Esophagus squamous epithelium (tissue), 4 donors: ENCODE measurements around the gene TRIM37.

Source experiments
- CTCF ChIP-seq, 6 experiments: fragments of 450-650 bp in 4 of 6; fragments of 200-600 bp in 2 of 6; sonication (generic) in 2 of 6; IDR thresholded peaks; one replicate each; pipeline ENCODE4 v1.5.1; 2016 to 2019; ENCODE audit warnings: antibody characterized with exemption in 6 of 6, mild to moderate bottlenecking in 4 of 6, moderate library complexity in 4 of 6
- POLR2A ChIP-seq, 4 donors: fragments of 450-650 bp; IDR thresholded peaks; one replicate each; pipeline ENCODE4 v1.6.1; 2017; ENCODE audit warnings: antibody characterized with exemption in 4 of 4, mild to moderate bottlenecking in 4 of 4, moderate library complexity in 3 of 4

DNA sequence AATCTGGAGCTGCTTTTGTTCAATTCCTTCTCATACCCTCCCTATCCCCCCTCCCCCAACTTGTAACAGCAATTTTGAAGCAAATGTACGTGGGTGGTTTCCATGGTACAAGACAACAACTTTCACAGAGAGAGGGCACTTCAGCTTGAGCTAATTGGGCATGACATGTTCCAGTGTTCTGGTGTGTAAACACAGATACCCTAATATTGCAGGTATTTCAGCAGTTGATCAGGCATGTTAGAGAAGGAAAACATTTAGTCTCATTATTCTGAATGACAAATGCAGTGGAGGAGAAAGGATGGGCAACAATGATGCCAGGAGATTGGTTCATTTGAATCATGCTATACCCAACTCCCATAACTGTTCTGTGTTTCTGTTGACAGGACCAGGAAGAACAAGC, 137.5 kb downstream of the TRIM37 start:
- TF ChIP-seq CTCF (IDR thresholded peaks at IDR 0.05) (no peak), POLR2A (IDR thresholded peaks at IDR 0.05) (no peak)
